ENCODE results near the gene MND1.

GRCh38 chr4:153413842-153414241, 69.4 kb downstream of the MND1 start:
- TF ChIP-seq, protein P1, sequence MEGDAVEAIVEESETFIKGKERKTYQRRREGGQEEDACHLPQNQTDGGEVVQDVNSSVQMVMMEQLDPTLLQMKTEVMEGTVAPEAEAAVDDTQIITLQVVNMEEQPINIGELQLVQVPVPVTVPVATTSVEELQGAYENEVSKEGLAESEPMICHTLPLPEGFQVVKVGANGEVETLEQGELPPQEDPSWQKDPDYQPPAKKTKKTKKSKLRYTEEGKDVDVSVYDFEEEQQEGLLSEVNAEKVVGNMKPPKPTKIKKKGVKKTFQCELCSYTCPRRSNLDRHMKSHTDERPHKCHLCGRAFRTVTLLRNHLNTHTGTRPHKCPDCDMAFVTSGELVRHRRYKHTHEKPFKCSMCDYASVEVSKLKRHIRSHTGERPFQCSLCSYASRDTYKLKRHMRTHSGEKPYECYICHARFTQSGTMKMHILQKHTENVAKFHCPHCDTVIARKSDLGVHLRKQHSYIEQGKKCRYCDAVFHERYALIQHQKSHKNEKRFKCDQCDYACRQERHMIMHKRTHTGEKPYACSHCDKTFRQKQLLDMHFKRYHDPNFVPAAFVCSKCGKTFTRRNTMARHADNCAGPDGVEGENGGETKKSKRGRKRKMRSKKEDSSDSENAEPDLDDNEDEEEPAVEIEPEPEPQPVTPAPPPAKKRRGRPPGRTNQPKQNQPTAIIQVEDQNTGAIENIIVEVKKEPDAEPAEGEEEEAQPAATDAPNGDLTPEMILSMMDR (IDR thresholded peaks at IDR 0.05) = no peak
- no peak for TF ChIP-seq POLR2A (IDR thresholded peaks at IDR 0.05)

All from heart left ventricle (tissue), 13 donors.